H1 (cell line): Measurements from ENCODE around the gene SIGLEC12. TPM values are rescaled to one million over a fixed set of nuclear protein-coding genes. Genes with fewer than 3 reads are reported as not detected.

Experiments
- BCL11A ChIP-seq, 2 experiments: IDR thresholded peaks; one replicate each; pipeline ENCODE4 v1.6.1; 2011; ENCODE audit warnings: low read depth in 2 of 2, low read length in 2 of 2, mild to moderate bottlenecking in 2 of 2
- GTF2F1 ChIP-seq: IDR thresholded peaks from 2 replicates; pipeline ENCODE4 v1.6.1; 2012; ENCODE audit warnings: low read depth, low read length, improper control_type of control experiment, borderline replicate concordance
- PHF8 ChIP-seq: fragments of 200-600 bp; sonication (generic); conservative IDR thresholded peaks from 2 replicates; pipeline ENCODE4 v1.7.1; 2012; ENCODE audit warnings: low read depth, mild to moderate bottlenecking, inconsistent platforms, low read length, moderate library complexity
- SIRT6 ChIP-seq: IDR thresholded peaks from one replicate; pipeline ENCODE4 v1.7.1; 2012; ENCODE audit warnings: low read length, inconsistent platforms
- polyA plus RNA-seq, 7 experiments: library from polyadenylated mRNA; depleted of rRNA in 3 of 7; stranded (reverse) in 5 of 7; unstranded in 2 of 7; fragments of >200 nt in 5 of 7; fragments of 200-250 nt in 2 of 7; gene quantifications; 1 replicate in 5 of 7; 2 replicates in 1 of 7; 4 replicates in 1 of 7; pipeline versions ENCODE4 v1.2.1 to v1.2.3, GENCODE V29; 2011 to 2013; ENCODE audit warnings: missing spikeins in 2 of 7, mixed read lengths in 2 of 7
- total RNA-seq: library from RNA; stranded (reverse); fragmentation: NEBNext Ultra II Directional; extraction: Animal tissue kit (Norgen Biotek cat#: 25700); gene quantifications from 2 replicates; pipeline ENCODE4 v1.2.1, GENCODE V29; 2021
- TF ChIP-seq, protein P1 (sequence below): IDR thresholded peaks from 2 replicates; pipeline ENCODE4 v1.6.1; 2012; ENCODE audit warnings: low read length, inconsistent platforms

The SIGLEC12 gene
- total and polyA plus RNA-seq, 2 of the 8 experiments (the other 6 are each of a cell fraction or from before 2014, with no cell fraction given): not detected

DNA sequence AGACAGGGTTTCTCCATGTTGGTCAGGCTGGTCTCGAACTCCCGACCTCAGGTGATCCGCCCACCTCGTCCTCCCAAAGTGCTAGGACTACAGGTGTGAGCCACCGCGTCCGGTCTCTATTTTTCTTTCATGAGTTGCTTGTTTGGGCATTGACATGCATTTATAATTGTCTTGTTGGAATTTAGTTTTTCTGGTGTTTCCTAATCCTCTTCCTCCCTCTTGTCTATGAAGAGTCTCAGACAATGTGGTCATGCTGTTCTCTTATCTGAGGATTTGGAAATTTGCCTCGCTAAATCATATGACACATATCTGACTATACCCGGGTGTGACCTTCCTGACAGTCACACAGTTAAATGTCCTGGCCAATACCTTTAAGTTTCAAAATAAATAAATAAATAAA is 30.6 kb downstream of the SIGLEC12 start (continued):
- TF ChIP-seq GTF2F1: no peak
- no peak for TF ChIP-seq BCL11A (IDR thresholded peaks at IDR 0.05; ENCODE audit: low read depth in 2 of 2, low read length in 2 of 2)
- no peak for TF ChIP-seq SIRT6
- TF ChIP-seq PHF8: no peak
- TF ChIP-seq, protein P1, sequence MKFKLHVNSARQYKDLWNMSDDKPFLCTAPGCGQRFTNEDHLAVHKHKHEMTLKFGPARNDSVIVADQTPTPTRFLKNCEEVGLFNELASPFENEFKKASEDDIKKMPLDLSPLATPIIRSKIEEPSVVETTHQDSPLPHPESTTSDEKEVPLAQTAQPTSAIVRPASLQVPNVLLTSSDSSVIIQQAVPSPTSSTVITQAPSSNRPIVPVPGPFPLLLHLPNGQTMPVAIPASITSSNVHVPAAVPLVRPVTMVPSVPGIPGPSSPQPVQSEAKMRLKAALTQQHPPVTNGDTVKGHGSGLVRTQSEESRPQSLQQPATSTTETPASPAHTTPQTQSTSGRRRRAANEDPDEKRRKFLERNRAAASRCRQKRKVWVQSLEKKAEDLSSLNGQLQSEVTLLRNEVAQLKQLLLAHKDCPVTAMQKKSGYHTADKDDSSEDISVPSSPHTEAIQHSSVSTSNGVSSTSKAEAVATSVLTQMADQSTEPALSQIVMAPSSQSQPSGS: no peak
